Liver (tissue), 3 donors: ENCODE measurements around the gene RNF13.

Source experiments
- CTCF ChIP-seq: fragments of 150-350 bp; IDR thresholded peaks from 2 replicates; pipeline ENCODE4 v1.5.1; 2017; ENCODE audit warnings: improper control_type of control experiment, low read depth, low read length; ENCODE audit not compliant: missing input control
- JUND ChIP-seq, 2 donors: IDR thresholded peaks; 2 replicates each; pipeline ENCODE4 v1.6.1; 2016; ENCODE audit warnings: antibody characterized with exemption in 2 of 2
- MAX ChIP-seq: IDR thresholded peaks from 2 replicates; pipeline ENCODE4 v1.6.1; 2016; ENCODE audit warnings: antibody characterized with exemption
- RAD21 ChIP-seq, 2 donors: IDR thresholded peaks; 2 replicates each; pipeline ENCODE4 v1.6.1; 2016; ENCODE audit warnings: antibody characterized with exemption in 2 of 2, mild to moderate bottlenecking in 2 of 2
- REST ChIP-seq: IDR thresholded peaks from 2 replicates; pipeline ENCODE4 v1.6.1; 2016; ENCODE audit warnings: antibody characterized with exemption, mild to moderate bottlenecking
- ZBTB33 ChIP-seq: IDR thresholded peaks from 2 replicates; pipeline ENCODE4 v1.6.1; 2016; ENCODE audit warnings: antibody characterized with exemption
- donor health status: healthy.
- donor health status: healthy.

- no peak for TF ChIP-seq ZBTB33
- TF ChIP-seq JUND (IDR thresholded peaks at IDR 0.05), result no peak
- TF ChIP-seq CTCF, result no peak
- TF ChIP-seq REST, result no peak
- no peak for TF ChIP-seq RAD21 (IDR thresholded peaks at IDR 0.05)
- no peak for TF ChIP-seq MAX
Measured at GRCh38 chr3:149796026-149796425, 17.0 kb upstream of the RNF13 start.
